AG04449 (cell line): Measurements from ENCODE around the gene TNS3.

Source experiments
- CTCF ChIA-PET: fragments of 350-600 bp; formaldehyde crosslinking; extraction: SDS; loops from one replicate; lab custom pipeline; 2021; ENCODE audit warnings: antibody characterized with exemption; lab: Yijun Ruan, JAX
- POLR2A ChIA-PET: fragments of 400-600, 350-600 bp; formaldehyde crosslinking; extraction: SDS; loops from one replicate; lab custom pipeline; 2020; ENCODE audit warnings: antibody characterized with exemption, inconsistent platforms; lab: Yijun Ruan, JAX
- DNase-seq: peaks from one replicate; pipeline ENCODE4 v3.0.0-alpha.2; 2010; ENCODE audit warnings: low read depth, low spot score
- H3K4me3 ChIP-seq: 2 replicates; pipeline ENCODE4 v1.5.1; 2011; ENCODE audit warnings: low read depth, mild to moderate bottlenecking, control low read depth, low read length
- CTCF ChIP-seq: IDR thresholded peaks from one replicate; pipeline ENCODE4 v1.5.1; 2011; ENCODE audit warnings: mild to moderate bottlenecking, moderate library complexity, low read length, control low read depth, inconsistent platforms; ENCODE audit not compliant: insufficient read depth; ENCODE audit errors: missing control alignments

TNS3 gene

GRCh38 chr7:47537716-47538675 lies 43.9 kb downstream of the TNS3 start:
- CTCF ChIA-PET: interaction anchor here (0.8 to 2.2 kb wide), 4 partner anchors 15 to 281 kb away, joined by 3 to 10 read pairs (median 4); no protein-coding TSS in a partner anchor
- POLR2A ChIA-PET: no interaction called here
- peak overlapping the region; percentile 73 for H3K4me3 ChIP-seq
- no peak for TF ChIP-seq CTCF
- DNase-seq: no peak

GRCh38 chr7:47536661-47537611 lies 45.0 kb downstream of the TNS3 start:
- no peak for TF ChIP-seq CTCF
- CTCF ChIA-PET: interaction anchor here (0.6 to 2.2 kb wide), 3 partner anchors 11 to 142 kb away, joined by 3 to 10 read pairs (median 4); no protein-coding TSS in a partner anchor
- no peak for DNase-seq
- POLR2A ChIA-PET: interaction anchor here (1.3 kb wide), 1 partner anchor 36 kb away, joined by 3 read pairs; no protein-coding TSS in a partner anchor
- peak overlapping the region; percentile 73 for H3K4me3 ChIP-seq

GRCh38 chr7:47535704-47536628 lies 45.9 kb downstream of the TNS3 start:
- CTCF ChIA-PET: interaction anchor here (0.6 to 1.4 kb wide), 4 partner anchors 12 to 283 kb away, joined by 3 to 4 read pairs (median 3); no protein-coding TSS in a partner anchor
- POLR2A ChIA-PET: interaction anchor here (1.3 kb wide), 1 partner anchor 35 kb away, joined by 3 read pairs; no protein-coding TSS in a partner anchor
- no peak for TF ChIP-seq CTCF
- DNase-seq: no peak
- peak overlapping the region; percentile 73 for H3K4me3 ChIP-seq

- ChIA-PET POLR2A (interaction anchor here (1.3 kb wide), 1 partner anchor 34 kb away, joined by 3 read pairs; no protein-coding TSS in a partner anchor), CTCF (interaction anchor here (1.0 to 1.4 kb wide), 2 partner anchors 85 to 284 kb away, joined by 3 read pairs; no protein-coding TSS in a partner anchor)
- DNase-seq: no peak
- TF ChIP-seq CTCF: no peak
- H3K4me3 ChIP-seq: peak overlapping the region; percentile 73
These were observed 46.7 kb downstream of the TNS3 start for GRCh38 chr7:47535035-47535703.
